Panc1 (cell line): ENCODE measurements around the gene PGLYRP3. TPM values are rescaled to one million over a fixed set of nuclear protein-coding genes. Genes with fewer than 3 reads are reported as not detected.
"Not testable (repeated sequence)": the region's sequence is repeated elsewhere in the genome, so short reads cannot be mapped to it uniquely, and the experiment has no call there.

Experiments used
- ATAC-seq: fragments of 200-7000 bp; cut with Tn5 transposase; 2 replicates; pipeline ENCODE4 v1.9.1; 2020; ENCODE audit warnings: mild to moderate bottlenecking, moderate library complexity
- BruUV-seq: library from RNA; stranded (reverse); fragments of 400-500 nt; replicated peaks from 2 replicates; lab custom pipeline; 2021; lab: Mats Ljungman, UMichigan
- CTCF ChIA-PET: fragments of 300-600 bp; sonication (Branson Sonifier 250); formaldehyde crosslinking; loops from one replicate; lab custom pipeline; 2022; ENCODE audit warnings: antibody characterized with exemption; lab: Charles Lee
- POLR2A ChIA-PET: fragments of 300-600 bp; sonication (Branson Sonifier 250); formaldehyde crosslinking; loops from one replicate; lab custom pipeline; 2022; ENCODE audit warnings: antibody characterized with exemption; lab: Charles Lee
- DNase-seq: peaks from one replicate; pipeline ENCODE4 v3.0.0-alpha.2; 2010; ENCODE audit warnings: low read depth, low spot score
- H3K27ac ChIP-seq: 2 replicates; pipeline ENCODE4 v1.5.1; 2011; ENCODE audit warnings: mild to moderate bottlenecking, low read length, inconsistent platforms
- H3K27me3 ChIP-seq: fragments of 200-500 bp; sonication (Bioruptor generic); 2 replicates; pipeline ENCODE4 v1.6.0; 2014; ENCODE audit warnings: low read length, inconsistent platforms; ENCODE audit not compliant: control insufficient read depth, insufficient read depth
- H3K36me3 ChIP-seq: fragments of 200-500 bp; sonication (Bioruptor generic); 2 replicates; pipeline ENCODE4 v1.5.1; 2014; ENCODE audit warnings: inconsistent platforms, mild to moderate bottlenecking, low read length, moderate library complexity; ENCODE audit not compliant: control insufficient read depth, insufficient read depth
- H3K4me1 ChIP-seq: 2 replicates; pipeline ENCODE4 v1.5.1; 2011; ENCODE audit warnings: inconsistent platforms, mild to moderate bottlenecking, low read length, moderate library complexity; ENCODE audit not compliant: control insufficient read depth, insufficient read depth
- H3K4me3 ChIP-seq, 2 experiments: 2 replicates each; pipeline ENCODE4 v1.5.1; 2011 to 2012; ENCODE audit warnings: low read depth in 2 of 2, low read length in 2 of 2, mild to moderate bottlenecking in 2 of 2, inconsistent platforms in 1 of 2, moderate library complexity in 1 of 2
- H3K9me3 ChIP-seq: fragments of 200-500 bp; sonication (Bioruptor generic); 2 replicates; pipeline ENCODE4 v1.5.1; 2014; ENCODE audit warnings: low read depth, mild to moderate bottlenecking, inconsistent platforms, low read length, moderate library complexity; ENCODE audit not compliant: control insufficient read depth, insufficient read depth
- CTCF ChIP-seq: fragments of 450-650 bp; IDR thresholded peaks from 2 replicates; pipeline ENCODE4 v1.5.1; 2017; ENCODE audit warnings: mild to moderate bottlenecking
- POLR2AphosphoS5 ChIP-seq: IDR thresholded peaks from 2 replicates; pipeline ENCODE4 v1.6.1; 2012; ENCODE audit warnings: mild to moderate bottlenecking, low read depth, low read length, moderate library complexity
- REST ChIP-seq, 2 experiments: IDR thresholded peaks; 2 replicates each; pipeline ENCODE4 v1.6.1; 2011 to 2012; ENCODE audit warnings: low read depth in 2 of 2, control low read depth in 1 of 2, low read length in 1 of 2, mild to moderate bottlenecking in 1 of 2, moderate library complexity in 1 of 2; ENCODE audit not compliant: insufficient read depth in 1 of 2
- SIN3A ChIP-seq: IDR thresholded peaks from 2 replicates; pipeline ENCODE4 v1.6.1; 2012; ENCODE audit warnings: low read depth, mild to moderate bottlenecking, low read length, moderate library complexity, borderline replicate concordance; ENCODE audit not compliant: insufficient read depth
- TCF7L2 ChIP-seq: IDR thresholded peaks from 2 replicates; pipeline ENCODE4 v1.6.1; 2011; ENCODE audit warnings: mild to moderate bottlenecking, low read depth, low read length, inconsistent platforms
- in situ Hi-C: cut with HindIII; loops from 2 replicates; pipeline ENCODE4 v1.10.0; 2016; ENCODE audit warnings: low sequenced_read_pairs, low pct_unique_long_range_greater_than_20kb
- intact Hi-C: fragments of 100-400 bp; cut with micrococcal nuclease; formaldehyde crosslinking; loops from one replicate; pipeline ENCODE4 v1.10.0; 2022; ENCODE audit not compliant: unreplicated experiment
- total RNA-seq: library from RNA; stranded (reverse); gene quantifications from one replicate; pipeline ENCODE4 v1.2.1, GENCODE V29; 2021; ENCODE audit not compliant: unreplicated experiment

PGLYRP3 gene
- total RNA-seq, 1 experiment from 2014 or later = not detected

DNA sequence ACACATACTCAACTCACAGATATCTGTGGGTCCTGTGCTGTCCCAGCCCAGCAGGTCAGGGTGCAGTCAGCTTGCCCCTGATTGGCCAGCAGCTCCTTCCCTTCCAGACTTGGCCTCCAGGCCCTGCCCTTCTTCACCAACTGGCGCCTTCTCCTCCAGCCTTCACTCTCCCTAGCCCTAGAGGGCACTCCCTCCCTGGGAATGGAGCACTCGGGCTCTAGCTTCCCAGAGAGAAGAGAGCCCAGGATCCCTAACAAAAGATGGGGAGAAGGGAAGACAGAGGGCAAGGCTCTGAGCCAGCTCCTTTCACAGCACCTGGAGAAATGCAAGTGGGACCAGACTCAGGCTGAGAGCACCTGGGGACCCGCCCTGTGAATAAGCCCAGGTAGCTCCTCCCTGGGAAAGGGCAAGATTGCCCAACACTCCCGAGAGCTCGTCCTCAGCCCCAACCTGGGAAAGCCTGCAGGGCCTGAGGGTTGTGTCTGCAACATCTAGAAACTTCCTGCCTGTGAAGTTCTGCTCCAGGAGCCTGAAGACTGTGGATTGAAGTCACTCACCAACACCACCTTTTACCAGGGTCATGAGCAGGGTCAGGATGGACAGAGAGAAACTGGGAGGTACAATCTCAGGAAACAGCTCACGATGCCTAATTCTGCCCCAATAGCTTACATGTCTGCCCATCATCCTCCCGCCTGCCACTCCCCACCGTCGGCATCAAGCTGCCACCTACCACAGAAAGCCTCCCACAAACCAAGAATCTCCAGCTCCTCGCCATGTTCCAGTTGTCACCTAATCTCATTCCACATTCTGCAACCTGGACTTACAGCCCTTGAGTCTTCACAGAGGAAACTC is 36.0 kb upstream of the PGLYRP3 start, which contains the start of gene PGLYRP4:
Gene PGLYRP4, minus strand, starts transcription at position 331 of the 852 bp plus-strand sequence. CDS start 909 bp downstream, outside the sequence.
- in situ Hi-C loops (no loop called here), intact Hi-C loops (no loop called here)
- ATAC-seq = 0 out of 2 replicates have a peak, but pooled peaks have one; percentile 41
- no TSS peak for BruUV-seq
- Histone ChIP-seq H3K27ac (no peak within 1 kb of the TSS), H3K4me1 (peaks cover 7% of the 10 kb centered on the region; the same call in 1 of the 2 replicates), H3K27me3 (peaks cover 14% of the 10 kb centered on the region), H3K36me3 (no peaks in the 10 kb centered on the region), H3K9me3 (no peaks in the 10 kb centered on the region), H3K4me3 (no peak within 1 kb of the TSS)
- ChIA-PET POLR2A (no interaction called here), CTCF (interaction anchor here (0.6 kb wide), 1 partner anchor 159 kb away, joined by 3 read pairs; no protein-coding TSS in a partner anchor)
- DNase-seq = no peak
- no peak for TF ChIP-seq CTCF
- TF ChIP-seq POLR2AphosphoS5 = no peak
- no peak for TF ChIP-seq REST (IDR thresholded peaks at IDR 0.05; ENCODE audit: insufficient read depth in 1 of 2, low read depth in 2 of 2, low read length in 1 of 2)
- no peak for TF ChIP-seq TCF7L2
- TF ChIP-seq SIN3A = no peak

DNA sequence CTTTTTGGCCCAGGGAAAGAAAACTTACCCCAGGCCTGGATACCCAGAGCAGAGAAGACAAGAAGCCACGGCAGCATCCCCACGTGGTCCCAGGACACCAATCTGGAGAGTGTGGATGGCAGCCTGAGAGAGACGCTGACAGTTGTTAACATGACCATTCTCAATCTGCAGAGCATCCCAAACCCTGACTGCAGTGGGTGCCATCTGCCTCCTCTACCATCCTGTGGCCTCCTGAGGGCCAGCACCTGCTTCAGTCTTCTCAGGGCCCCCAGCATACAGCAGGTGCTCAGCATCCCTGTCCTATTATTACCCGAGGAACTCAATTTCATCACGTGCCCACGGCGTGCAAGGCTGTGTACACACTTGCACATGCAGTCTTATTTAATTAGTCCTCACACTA is 35.1 kb upstream of the PGLYRP3 start:
- BruUV-seq = no TSS peak
- ChIA-PET POLR2A (no interaction called here), CTCF (no interaction called here)
- intact Hi-C loops (no loop called here), in situ Hi-C loops (no loop called here)
- H3K27ac ChIP-seq = no peak overlapping the region
- no peak overlapping the region for H3K4me3 ChIP-seq
- DNase-seq = no peak
- peaks cover 7% of the 10 kb centered on the region; the same call in 1 of the 2 replicates for H3K4me1 ChIP-seq
- H3K27me3 ChIP-seq = peaks cover 14% of the 10 kb centered on the region
- no peaks in the 10 kb centered on the region for H3K36me3 ChIP-seq
- H3K9me3 ChIP-seq = no peaks in the 10 kb centered on the region
- ATAC-seq = no peak
- TF ChIP-seq CTCF = no peak
- TF ChIP-seq TCF7L2 = no peak
- no peak for TF ChIP-seq POLR2AphosphoS5
- no peak for TF ChIP-seq REST (IDR thresholded peaks at IDR 0.05; ENCODE audit: insufficient read depth in 1 of 2, low read depth in 2 of 2, low read length in 1 of 2)
- no peak for TF ChIP-seq SIN3A

DNA sequence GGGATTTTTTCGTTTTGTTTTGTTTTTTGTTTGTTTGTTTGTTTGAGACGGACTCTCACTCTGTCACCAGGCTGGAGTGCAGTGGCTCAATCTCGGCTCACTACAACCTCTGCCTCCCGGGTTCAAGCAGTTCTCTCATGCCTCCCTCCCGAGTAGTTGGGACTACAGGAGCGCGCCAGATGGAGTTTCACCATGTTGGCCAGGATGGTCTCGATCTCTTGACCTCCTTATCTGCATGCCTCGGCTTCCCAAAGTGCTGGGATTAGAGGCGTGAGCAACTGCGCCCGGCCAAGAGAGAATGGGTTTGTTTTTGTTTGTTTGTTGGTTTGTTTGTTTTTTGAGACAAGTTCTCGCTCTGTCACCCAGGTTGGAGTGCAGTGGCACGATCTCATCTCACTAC is 34.3 kb upstream of the PGLYRP3 start:
- DNase-seq, H3K27ac ChIP-seq, H3K36me3 ChIP-seq, H3K4me1 ChIP-seq, H3K9me3 ChIP-seq, CTCF ChIA-PET, H3K4me3 ChIP-seq, POLR2A ChIA-PET, BruUV-seq, intact Hi-C loops, ATAC-seq, in situ Hi-C loops: not testable (repeated sequence)
- H3K27me3 ChIP-seq = peaks cover 15% of the 10 kb centered on the region
